Measurements from ENCODE around the gene ASCL1. TPM values are rescaled to one million over a fixed set of nuclear protein-coding genes. Genes with fewer than 3 reads are reported as not detected.

ASCL1 gene
- not detected in 2 replicates for total RNA-seq (2012; rRNA removed)

- peaks cover 81% of the 10 kb centered on the region for H3K27me3 ChIP-seq (ENCODE audit: control insufficient read depth, insufficient read depth, low read length)
- H3K4me2 ChIP-seq (ENCODE audit: low read length) = peak within 1 kb of the TSS; percentile 82
- no peak within 1 kb of the TSS for H3K9ac ChIP-seq (ENCODE audit: low read depth, low read length)
- peak within 1 kb of the TSS; percentile 66 for H3K4me3 ChIP-seq (ENCODE audit: low read length)
- no peaks in the 10 kb centered on the region for H3K36me3 ChIP-seq (ENCODE audit: insufficient read depth, low read length)
- H3K4me1 ChIP-seq (ENCODE audit: control insufficient read depth, insufficient read depth, low read length) = peaks cover 4% of the 10 kb centered on the region
- no peaks in the 10 kb centered on the region for H3K9me3 ChIP-seq (replicated peaks; ENCODE audit: low read length)
These were observed at the start of gene ASCL1 for GRCh38 chr12:102957339-102958050. Gene ASCL1, plus strand, starts transcription at chr12:102957674. Its CDS starts 571 bp downstream, at chr12:102958245.

- no peaks in the 10 kb centered on the region for H3K27me3 ChIP-seq (ENCODE audit: control insufficient read depth, insufficient read depth, low read length)
- H3K9ac ChIP-seq (ENCODE audit: low read depth, low read length) = no peak overlapping the region
- no peaks in the 10 kb centered on the region for H3K36me3 ChIP-seq (ENCODE audit: insufficient read depth, low read length)
- H3K4me3 ChIP-seq (ENCODE audit: low read length) = no peak overlapping the region
- no peak overlapping the region for H3K4me2 ChIP-seq (ENCODE audit: low read length)
- H3K4me1 ChIP-seq (ENCODE audit: control insufficient read depth, insufficient read depth, low read length) = no peaks in the 10 kb centered on the region
- H3K9me3 ChIP-seq (replicated peaks; ENCODE audit: low read length) = no peaks in the 10 kb centered on the region
These were observed 49.6 kb upstream of the ASCL1 start for GRCh38 chr12:102907918-102908317.

- Histone ChIP-seq H3K4me2 (ENCODE audit: low read length) (no peak overlapping the region), H3K27me3 (ENCODE audit: control insufficient read depth, insufficient read depth, low read length) (no peaks in the 10 kb centered on the region), H3K9me3 (replicated peaks; ENCODE audit: low read length) (no peaks in the 10 kb centered on the region), H3K36me3 (ENCODE audit: insufficient read depth, low read length) (no peaks in the 10 kb centered on the region), H3K4me3 (ENCODE audit: low read length) (no peak overlapping the region), H3K4me1 (ENCODE audit: control insufficient read depth, insufficient read depth, low read length) (no peaks in the 10 kb centered on the region), H3K9ac (ENCODE audit: low read depth, low read length) (no peak overlapping the region)
These were observed 47.3 kb upstream of the ASCL1 start for GRCh38 chr12:102910137-102910536.

- Histone ChIP-seq H3K4me1 (ENCODE audit: control insufficient read depth, insufficient read depth, low read length) (no peaks in the 10 kb centered on the region), H3K9me3 (replicated peaks; ENCODE audit: low read length) (no peaks in the 10 kb centered on the region), H3K4me2 (ENCODE audit: low read length) (no peak overlapping the region), H3K27me3 (ENCODE audit: control insufficient read depth, insufficient read depth, low read length) (no peaks in the 10 kb centered on the region), H3K9ac (ENCODE audit: low read depth, low read length) (no peak overlapping the region), H3K4me3 (ENCODE audit: low read length) (no peak overlapping the region), H3K36me3 (ENCODE audit: insufficient read depth, low read length) (no peaks in the 10 kb centered on the region)
These were observed 46.7 kb upstream of the ASCL1 start for GRCh38 chr12:102910792-102911191.

GRCh38 chr12:102911320-102911719 is 46.2 kb upstream of the ASCL1 start:
- no peaks in the 10 kb centered on the region for H3K36me3 ChIP-seq (ENCODE audit: insufficient read depth, low read length)
- H3K9ac ChIP-seq (ENCODE audit: low read depth, low read length) = no peak overlapping the region
- H3K27me3 ChIP-seq (ENCODE audit: control insufficient read depth, insufficient read depth, low read length) = no peaks in the 10 kb centered on the region
- H3K9me3 ChIP-seq (replicated peaks; ENCODE audit: low read length) = no peaks in the 10 kb centered on the region
- H3K4me1 ChIP-seq (ENCODE audit: control insufficient read depth, insufficient read depth, low read length) = no peaks in the 10 kb centered on the region
- no peak overlapping the region for H3K4me2 ChIP-seq (ENCODE audit: low read length)
- no peak overlapping the region for H3K4me3 ChIP-seq (ENCODE audit: low read length)

GRCh38 chr12:102912258-102912657 is 45.2 kb upstream of the ASCL1 start:
- no peaks in the 10 kb centered on the region for H3K27me3 ChIP-seq (ENCODE audit: control insufficient read depth, insufficient read depth, low read length)
- no peak overlapping the region for H3K4me3 ChIP-seq (ENCODE audit: low read length)
- no peak overlapping the region for H3K9ac ChIP-seq (ENCODE audit: low read depth, low read length)
- H3K4me1 ChIP-seq (ENCODE audit: control insufficient read depth, insufficient read depth, low read length) = no peaks in the 10 kb centered on the region
- H3K36me3 ChIP-seq (ENCODE audit: insufficient read depth, low read length) = no peaks in the 10 kb centered on the region
- no peak overlapping the region for H3K4me2 ChIP-seq (ENCODE audit: low read length)
- no peaks in the 10 kb centered on the region for H3K9me3 ChIP-seq (replicated peaks; ENCODE audit: low read length)

GRCh38 chr12:102913453-102914226 is 43.8 kb upstream of the ASCL1 start:
- Histone ChIP-seq H3K4me3 (ENCODE audit: low read length) (no peak overlapping the region), H3K9ac (ENCODE audit: low read depth, low read length) (no peak overlapping the region), H3K36me3 (ENCODE audit: insufficient read depth, low read length) (no peaks in the 10 kb centered on the region), H3K4me2 (ENCODE audit: low read length) (no peak overlapping the region), H3K27me3 (ENCODE audit: control insufficient read depth, insufficient read depth, low read length) (no peaks in the 10 kb centered on the region), H3K9me3 (replicated peaks; ENCODE audit: low read length) (no peaks in the 10 kb centered on the region), H3K4me1 (ENCODE audit: control insufficient read depth, insufficient read depth, low read length) (no peaks in the 10 kb centered on the region)

- no peak overlapping the region for H3K9ac ChIP-seq (ENCODE audit: low read depth, low read length)
- H3K4me3 ChIP-seq (ENCODE audit: low read length) = no peak overlapping the region
These were observed 41.0 kb upstream of the ASCL1 start for GRCh38 chr12:102916252-102917025.

GRCh38 chr12:102917026-102917787 is 40.3 kb upstream of the ASCL1 start, which contains the start of gene PAH:
Gene PAH, minus strand, starts transcription at chr12:102917244. Its CDS starts 114 bp downstream, at chr12:102917130.
- no peaks in the 10 kb centered on the region for H3K36me3 ChIP-seq (ENCODE audit: insufficient read depth, low read length)
- no peaks in the 10 kb centered on the region for H3K27me3 ChIP-seq (ENCODE audit: control insufficient read depth, insufficient read depth, low read length)
- no peak within 1 kb of the TSS for H3K4me3 ChIP-seq (ENCODE audit: low read length)
- no peaks in the 10 kb centered on the region for H3K9me3 ChIP-seq (replicated peaks; ENCODE audit: low read length)
- no peak within 1 kb of the TSS for H3K9ac ChIP-seq (ENCODE audit: low read depth, low read length)
- no peak within 1 kb of the TSS for H3K4me2 ChIP-seq (ENCODE audit: low read length)
- H3K4me1 ChIP-seq (ENCODE audit: control insufficient read depth, insufficient read depth, low read length) = no peaks in the 10 kb centered on the region

More at GRCh38 chr12:102916252-102917025, 41.0 kb upstream of the ASCL1 start:
- H3K27me3 ChIP-seq (ENCODE audit: control insufficient read depth, insufficient read depth, low read length) = no peaks in the 10 kb centered on the region
- no peaks in the 10 kb centered on the region for H3K9me3 ChIP-seq (replicated peaks; ENCODE audit: low read length)
- no peak overlapping the region for H3K4me2 ChIP-seq (ENCODE audit: low read length)
- H3K4me1 ChIP-seq (ENCODE audit: control insufficient read depth, insufficient read depth, low read length) = no peaks in the 10 kb centered on the region
- H3K36me3 ChIP-seq (ENCODE audit: insufficient read depth, low read length) = no peaks in the 10 kb centered on the region

- H3K4me2 ChIP-seq (ENCODE audit: low read length) = no peak overlapping the region
- no peaks in the 10 kb centered on the region for H3K4me1 ChIP-seq (ENCODE audit: control insufficient read depth, insufficient read depth, low read length)
- H3K9me3 ChIP-seq (replicated peaks; ENCODE audit: low read length) = peaks cover 4% of the 10 kb centered on the region
- no peak overlapping the region for H3K4me3 ChIP-seq (ENCODE audit: low read length)
- H3K9ac ChIP-seq (ENCODE audit: low read depth, low read length) = no peak overlapping the region
- H3K27me3 ChIP-seq (ENCODE audit: control insufficient read depth, insufficient read depth, low read length) = no peaks in the 10 kb centered on the region
- no peaks in the 10 kb centered on the region for H3K36me3 ChIP-seq (ENCODE audit: insufficient read depth, low read length)
These were observed 38.6 kb upstream of the ASCL1 start for GRCh38 chr12:102918840-102919239.

- H3K36me3 ChIP-seq (ENCODE audit: insufficient read depth, low read length) = no peaks in the 10 kb centered on the region
- H3K4me3 ChIP-seq (ENCODE audit: low read length) = no peak overlapping the region
- H3K9ac ChIP-seq (ENCODE audit: low read depth, low read length) = no peak overlapping the region
These were observed 37.2 kb upstream of the ASCL1 start for GRCh38 chr12:102920271-102920670.

More at GRCh38 chr12:102920271-102920670, 37.2 kb upstream of the ASCL1 start:
- H3K9me3 ChIP-seq (replicated peaks; ENCODE audit: low read length) = peaks cover 4% of the 10 kb centered on the region
- no peaks in the 10 kb centered on the region for H3K4me1 ChIP-seq (ENCODE audit: control insufficient read depth, insufficient read depth, low read length)
- no peaks in the 10 kb centered on the region for H3K27me3 ChIP-seq (ENCODE audit: control insufficient read depth, insufficient read depth, low read length)
- H3K4me2 ChIP-seq (ENCODE audit: low read length) = no peak overlapping the region

All from skeletal muscle satellite cell (primary cell).